ENCODE data around the gene NFASC.

DNA sequence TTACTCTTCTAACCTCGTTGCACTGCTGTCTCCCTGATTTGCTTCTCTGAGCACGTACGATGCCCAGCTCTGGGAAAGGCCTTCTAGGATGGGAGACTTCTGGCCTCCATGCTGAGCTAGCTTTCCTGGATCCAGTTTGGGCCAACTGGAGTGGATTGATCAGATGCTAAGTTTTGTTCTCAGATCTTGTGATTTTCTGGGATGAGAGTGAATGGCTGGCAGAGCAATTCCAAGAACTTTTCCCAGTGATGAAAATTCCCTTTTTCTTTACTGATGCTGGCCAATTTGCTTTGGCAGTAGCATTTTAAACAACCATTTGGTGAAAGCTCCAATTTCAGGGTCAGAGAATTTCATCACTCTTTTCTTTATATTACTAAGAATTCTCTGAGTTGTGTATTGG is 34.9 kb upstream of the NFASC start:
- TF ChIP-seq, protein P1, sequence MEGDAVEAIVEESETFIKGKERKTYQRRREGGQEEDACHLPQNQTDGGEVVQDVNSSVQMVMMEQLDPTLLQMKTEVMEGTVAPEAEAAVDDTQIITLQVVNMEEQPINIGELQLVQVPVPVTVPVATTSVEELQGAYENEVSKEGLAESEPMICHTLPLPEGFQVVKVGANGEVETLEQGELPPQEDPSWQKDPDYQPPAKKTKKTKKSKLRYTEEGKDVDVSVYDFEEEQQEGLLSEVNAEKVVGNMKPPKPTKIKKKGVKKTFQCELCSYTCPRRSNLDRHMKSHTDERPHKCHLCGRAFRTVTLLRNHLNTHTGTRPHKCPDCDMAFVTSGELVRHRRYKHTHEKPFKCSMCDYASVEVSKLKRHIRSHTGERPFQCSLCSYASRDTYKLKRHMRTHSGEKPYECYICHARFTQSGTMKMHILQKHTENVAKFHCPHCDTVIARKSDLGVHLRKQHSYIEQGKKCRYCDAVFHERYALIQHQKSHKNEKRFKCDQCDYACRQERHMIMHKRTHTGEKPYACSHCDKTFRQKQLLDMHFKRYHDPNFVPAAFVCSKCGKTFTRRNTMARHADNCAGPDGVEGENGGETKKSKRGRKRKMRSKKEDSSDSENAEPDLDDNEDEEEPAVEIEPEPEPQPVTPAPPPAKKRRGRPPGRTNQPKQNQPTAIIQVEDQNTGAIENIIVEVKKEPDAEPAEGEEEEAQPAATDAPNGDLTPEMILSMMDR (conservative IDR thresholded peaks at IDR 0.05; ENCODE audit: low read length): no peak
- TF ChIP-seq EZH2phosphoT487 (IDR thresholded peaks at IDR 0.05; ENCODE audit: borderline replicate concordance, low read depth, low read length): no peak
